NT2/D1 (cell line): ENCODE measurements around the gene ZNF648.

ENCODE experiments used
- YY1 ChIP-seq: IDR thresholded peaks from 2 replicates; pipeline ENCODE4 v1.6.1; 2011; ENCODE audit not compliant: insufficient read length, insufficient read depth
- ZNF274 ChIP-seq: IDR thresholded peaks from 2 replicates; pipeline ENCODE4 v1.6.1; 2011; ENCODE audit warnings: mild to moderate bottlenecking, low read depth, low read length

- TF ChIP-seq ZNF274 (no peak), YY1 (no peak)
These were observed 31.9 kb downstream of the ZNF648 start for GRCh38 chr1:182029379-182030331.
